GM10266 (cell line): ENCODE data around the gene ZNF212.

ENCODE experiments used
- DNase-seq: peaks from one replicate; pipeline ENCODE4 v3.0.0; 2012; ENCODE audit errors: extremely low spot score
- CTCF ChIP-seq: IDR thresholded peaks from 2 replicates; pipeline ENCODE4 v1.5.1; 2012; ENCODE audit warnings: mild to moderate bottlenecking, low read depth; ENCODE audit not compliant: control insufficient read depth, insufficient read depth; ENCODE audit errors: missing control alignments

Gene ZNF212

DNA sequence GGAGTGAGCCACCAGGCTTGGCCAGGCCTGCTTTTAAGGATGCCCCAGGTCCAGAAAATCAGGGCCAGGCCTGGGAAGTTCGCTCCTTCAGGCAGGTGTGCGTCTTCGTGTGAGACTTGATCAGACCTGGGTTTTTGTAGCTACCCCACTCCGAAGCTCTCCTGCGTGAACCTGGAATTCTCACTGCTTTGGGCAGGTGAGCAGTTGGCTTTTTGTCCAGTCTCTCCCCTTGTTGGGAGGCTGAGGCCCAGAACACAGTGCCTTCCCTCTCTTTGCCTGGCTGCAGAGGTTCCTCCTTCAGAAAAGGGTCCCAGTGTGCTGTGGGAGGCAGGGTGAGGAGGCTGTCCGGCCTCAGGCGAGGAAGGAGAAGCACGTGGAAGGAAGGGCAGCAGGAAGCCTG is 49.8 kb downstream of the ZNF212 start:
- no peak for TF ChIP-seq CTCF
- no peak for DNase-seq

GRCh38 chr7:149289856-149290255 is 50.4 kb downstream of the ZNF212 start:
- TF ChIP-seq CTCF: no peak
- no peak for DNase-seq

DNA sequence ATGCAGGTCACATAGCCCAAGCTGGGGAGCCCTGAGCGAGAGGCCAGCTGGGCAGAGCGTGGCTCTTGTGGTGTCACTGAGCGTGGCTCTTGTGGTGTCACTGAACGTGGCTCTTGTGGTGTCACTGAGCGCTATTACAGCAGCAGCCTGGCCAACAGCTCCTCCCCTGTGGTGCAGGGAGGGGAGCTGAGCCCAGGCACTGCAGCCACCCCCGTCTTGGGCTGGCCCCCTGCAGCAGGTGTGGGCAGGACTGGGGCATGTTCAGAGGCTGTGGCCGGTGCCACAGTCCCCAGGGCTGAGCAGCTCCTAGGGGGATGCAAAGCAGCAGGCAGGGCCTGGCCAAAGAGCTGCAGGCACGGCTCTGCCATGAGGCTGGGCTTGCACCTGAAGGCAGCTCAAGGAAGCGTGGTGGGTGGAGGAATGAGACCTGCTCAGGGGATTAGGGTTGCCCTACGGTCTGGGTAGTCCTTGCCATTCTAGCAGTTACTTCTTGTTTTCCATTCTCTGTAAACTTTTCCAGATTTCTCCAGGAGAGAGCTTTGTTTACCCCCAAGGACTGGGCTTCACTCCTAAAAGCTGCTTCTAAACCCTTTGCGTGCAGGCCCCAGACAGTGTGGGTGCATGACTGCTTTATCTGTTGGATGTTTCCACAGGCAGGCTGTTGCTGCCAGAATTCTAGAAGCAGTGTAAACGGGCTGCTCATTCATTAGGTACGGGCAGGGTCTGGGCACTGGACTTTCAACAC is 51.8 kb downstream of the ZNF212 start:
- no peak for TF ChIP-seq CTCF
- DNase-seq: no peak

DNA sequence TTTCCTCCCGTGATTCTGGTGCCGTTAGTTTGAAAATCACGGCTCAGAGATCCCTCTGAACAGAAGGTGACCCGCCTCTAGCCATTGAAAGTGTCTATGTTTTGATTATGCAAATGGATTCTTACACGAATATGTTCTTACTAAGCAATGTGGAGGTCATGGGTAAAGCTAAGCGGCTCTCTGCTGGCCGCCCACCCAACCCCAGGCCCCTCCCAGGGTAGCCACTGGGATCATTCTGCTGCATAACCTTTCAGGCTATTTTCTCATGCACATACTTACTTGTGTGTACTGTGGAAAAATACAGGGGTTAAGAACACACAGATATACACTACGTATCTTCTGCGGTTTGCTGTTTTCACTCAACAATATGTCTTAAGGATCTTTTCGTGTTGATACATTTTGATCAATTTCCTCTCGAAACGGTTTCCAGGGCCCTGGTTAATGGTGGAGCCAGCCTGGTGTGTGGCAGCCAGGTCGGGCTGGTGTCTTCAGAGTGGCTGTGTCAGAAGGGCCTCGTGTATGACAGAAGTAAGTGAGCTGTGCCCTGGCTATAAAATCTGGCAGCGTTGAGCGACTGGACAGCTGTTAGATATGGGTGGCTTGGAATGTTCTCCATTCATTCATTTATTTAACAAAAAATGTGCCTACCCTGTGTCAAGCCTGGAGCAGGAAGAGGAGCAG is 52.5 kb downstream of the ZNF212 start:
- TF ChIP-seq CTCF: no peak
- DNase-seq: no peak

GRCh38 chr7:149292462-149292823 is 53.0 kb downstream of the ZNF212 start:
- DNase-seq: no peak
- TF ChIP-seq CTCF: no peak

GRCh38 chr7:149293338-149293737 is 53.9 kb downstream of the ZNF212 start:
- no peak for DNase-seq
- no peak for TF ChIP-seq CTCF

DNA sequence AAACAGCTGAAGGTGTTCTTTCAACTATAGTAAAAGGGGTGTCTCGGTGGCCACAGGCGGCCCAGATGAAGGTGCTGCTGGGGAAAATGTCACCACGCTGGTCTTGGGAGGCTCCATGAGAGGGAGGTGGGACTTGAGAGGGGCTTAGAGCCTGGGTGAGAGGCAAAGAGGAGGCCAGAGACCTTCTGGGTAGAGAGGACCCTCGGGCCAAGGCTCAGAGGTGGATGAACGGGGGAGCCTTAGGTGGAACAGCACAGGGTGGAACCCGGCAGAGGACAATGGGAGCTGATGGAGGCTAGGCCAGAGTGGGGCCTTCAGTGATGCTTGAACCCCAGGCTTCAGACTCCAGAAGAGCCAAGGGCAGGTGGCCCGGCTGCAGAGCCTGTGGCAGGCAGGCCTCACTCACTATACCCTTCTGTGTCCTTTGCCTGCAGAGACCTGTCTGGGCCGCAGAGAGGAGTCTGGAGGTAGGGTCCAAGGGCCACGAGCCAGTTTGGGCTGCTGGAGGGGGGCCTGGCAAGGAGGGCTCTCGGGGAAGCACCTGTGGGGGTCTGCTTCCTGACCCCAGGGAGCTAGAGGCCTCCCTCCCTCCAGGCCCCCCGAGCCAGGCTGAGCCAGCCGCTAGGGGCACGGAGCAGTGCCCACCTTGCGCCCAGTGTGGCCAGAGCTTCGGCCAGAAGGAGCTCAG is 54.6 kb downstream of the ZNF212 start:
- TF ChIP-seq CTCF: no peak
- no peak for DNase-seq
